ENCODE data around the gene STON2.

GRCh38 chr14:81401420-81402122 is 1.4 kb upstream of the STON2 start:
- TF ChIP-seq CTCF (IDR thresholded peaks at IDR 0.05; ENCODE audit: poor library complexity) (no peak), EZH2 (IDR thresholded peaks at IDR 0.05; ENCODE audit: borderline replicate concordance) (no peak), EZH2phosphoT487 (IDR thresholded peaks at IDR 0.05; ENCODE audit: low read depth, severe bottlenecking, unreplicated experiment) (no peak)

Data from hepatocyte (in vitro differentiated cells).